ES-I3 (cell line): ENCODE results near the gene JMJD4.

Experiments
- H3K36me3 ChIP-seq: 2 replicates; pipeline ENCODE4 v1.6.1; 2013; ENCODE audit warnings: mild to moderate bottlenecking, low read length, control low read depth, moderate library complexity; ENCODE audit not compliant: insufficient read depth
- H3K4me1 ChIP-seq: 2 replicates; pipeline ENCODE4 v1.6.1; 2013; ENCODE audit warnings: mild to moderate bottlenecking, control low read depth, low read length; ENCODE audit not compliant: insufficient read depth
- H3K9ac ChIP-seq: 2 replicates; pipeline ENCODE4 v1.6.1; 2013; ENCODE audit warnings: low read depth, mild to moderate bottlenecking, low read length, moderate library complexity
- H3K9me3 ChIP-seq: 2 replicates; pipeline ENCODE4 v1.6.1; 2013; ENCODE audit warnings: mild to moderate bottlenecking, low read length, moderate library complexity; ENCODE audit not compliant: control insufficient read depth, insufficient read depth

JMJD4 gene

GRCh38 chr1:227774051-227774731 is 39.1 kb upstream of the JMJD4 start:
- H3K9me3 ChIP-seq: no peaks in the 10 kb centered on the region
- H3K36me3 ChIP-seq: no peaks in the 10 kb centered on the region; the same call in 1 of the 2 replicates
- H3K9ac ChIP-seq: no peak overlapping the region
- H3K4me1 ChIP-seq: no peaks in the 10 kb centered on the region; the same call in 1 of the 2 replicates

GRCh38 chr1:227773558-227773957 is 38.5 kb upstream of the JMJD4 start:
- H3K9me3 ChIP-seq: no peaks in the 10 kb centered on the region
- H3K4me1 ChIP-seq: no peaks in the 10 kb centered on the region; the same call in 1 of the 2 replicates
- H3K36me3 ChIP-seq: no peaks in the 10 kb centered on the region; the same call in 1 of the 2 replicates
- no peak overlapping the region for H3K9ac ChIP-seq

GRCh38 chr1:227771771-227772170 is 36.7 kb upstream of the JMJD4 start:
- H3K4me1 ChIP-seq: no peaks in the 10 kb centered on the region; the same call in 1 of the 2 replicates
- peaks cover 5% of the 10 kb centered on the region; the same call in 1 of the 2 replicates for H3K36me3 ChIP-seq
- no peaks in the 10 kb centered on the region for H3K9me3 ChIP-seq
- no peak overlapping the region for H3K9ac ChIP-seq

GRCh38 chr1:227771326-227771725 is 36.2 kb upstream of the JMJD4 start:
- Histone ChIP-seq H3K9ac (no peak overlapping the region), H3K9me3 (no peaks in the 10 kb centered on the region), H3K36me3 (peaks cover 5% of the 10 kb centered on the region; the same call in 1 of the 2 replicates), H3K4me1 (no peaks in the 10 kb centered on the region; the same call in 1 of the 2 replicates)

- Histone ChIP-seq H3K4me1 (no peaks in the 10 kb centered on the region; the same call in 1 of the 2 replicates), H3K36me3 (peaks cover 5% of the 10 kb centered on the region; the same call in 1 of the 2 replicates), H3K9me3 (no peaks in the 10 kb centered on the region), H3K9ac (no peak overlapping the region)
These were observed 35.7 kb upstream of the JMJD4 start for GRCh38 chr1:227770812-227771211.

GRCh38 chr1:227769936-227770494 is 34.9 kb upstream of the JMJD4 start:
- H3K36me3 ChIP-seq: peaks cover 7% of the 10 kb centered on the region

GRCh38 chr1:227769047-227769935 is 34.2 kb upstream of the JMJD4 start:
- H3K36me3 ChIP-seq: peaks cover 9% of the 10 kb centered on the region

More at GRCh38 chr1:227769936-227770494, 34.9 kb upstream of the JMJD4 start:
- H3K9ac ChIP-seq: no peak overlapping the region
- no peaks in the 10 kb centered on the region; the same call in 1 of the 2 replicates for H3K4me1 ChIP-seq
- H3K9me3 ChIP-seq: no peaks in the 10 kb centered on the region

GRCh38 chr1:227768640-227769039 is 33.5 kb upstream of the JMJD4 start:
- no peak overlapping the region for H3K9ac ChIP-seq
- H3K9me3 ChIP-seq: no peaks in the 10 kb centered on the region
- H3K36me3 ChIP-seq: peaks cover 9% of the 10 kb centered on the region

More at GRCh38 chr1:227769047-227769935, 34.2 kb upstream of the JMJD4 start:
- H3K9ac ChIP-seq: no peak overlapping the region
- H3K9me3 ChIP-seq: no peaks in the 10 kb centered on the region
- no peaks in the 10 kb centered on the region; the same call in 1 of the 2 replicates for H3K4me1 ChIP-seq

GRCh38 chr1:227768125-227768439 is 33.0 kb upstream of the JMJD4 start:
- H3K36me3 ChIP-seq: peaks cover 9% of the 10 kb centered on the region
- H3K9ac ChIP-seq: no peak overlapping the region
- peaks cover 2% of the 10 kb centered on the region; the same call in 1 of the 2 replicates for H3K4me1 ChIP-seq
- no peaks in the 10 kb centered on the region for H3K9me3 ChIP-seq

More at GRCh38 chr1:227768640-227769039, 33.5 kb upstream of the JMJD4 start:
- no peaks in the 10 kb centered on the region; the same call in 1 of the 2 replicates for H3K4me1 ChIP-seq

GRCh38 chr1:227767401-227768124 is 32.5 kb upstream of the JMJD4 start:
- Histone ChIP-seq H3K4me1 (peaks cover 7% of the 10 kb centered on the region), H3K9me3 (no peaks in the 10 kb centered on the region), H3K9ac (no peak overlapping the region), H3K36me3 (peaks cover 9% of the 10 kb centered on the region)

GRCh38 chr1:227766653-227767277 is 31.7 kb upstream of the JMJD4 start:
- H3K4me1 ChIP-seq: peaks cover 8% of the 10 kb centered on the region
- no peak overlapping the region for H3K9ac ChIP-seq
- H3K9me3 ChIP-seq: no peaks in the 10 kb centered on the region
- H3K36me3 ChIP-seq: peaks cover 9% of the 10 kb centered on the region

GRCh38 chr1:227766015-227766634 is 31.0 kb upstream of the JMJD4 start:
- H3K9ac ChIP-seq: no peak overlapping the region
- no peaks in the 10 kb centered on the region for H3K9me3 ChIP-seq
- H3K36me3 ChIP-seq: peaks cover 9% of the 10 kb centered on the region
- H3K4me1 ChIP-seq: peaks cover 8% of the 10 kb centered on the region
